ENCODE results near the gene MEAF6. TPM values are rescaled to one million over a fixed set of nuclear protein-coding genes. Genes with fewer than 3 reads are reported as not detected.
"Not testable (repeated sequence)": the region's sequence is repeated elsewhere in the genome, so short reads cannot be mapped to it uniquely, and the experiment has no call there.

The MEAF6 gene
- 10 to 100 TPM; 53.1 to 56.8 TPM for total RNA-seq

DNA sequence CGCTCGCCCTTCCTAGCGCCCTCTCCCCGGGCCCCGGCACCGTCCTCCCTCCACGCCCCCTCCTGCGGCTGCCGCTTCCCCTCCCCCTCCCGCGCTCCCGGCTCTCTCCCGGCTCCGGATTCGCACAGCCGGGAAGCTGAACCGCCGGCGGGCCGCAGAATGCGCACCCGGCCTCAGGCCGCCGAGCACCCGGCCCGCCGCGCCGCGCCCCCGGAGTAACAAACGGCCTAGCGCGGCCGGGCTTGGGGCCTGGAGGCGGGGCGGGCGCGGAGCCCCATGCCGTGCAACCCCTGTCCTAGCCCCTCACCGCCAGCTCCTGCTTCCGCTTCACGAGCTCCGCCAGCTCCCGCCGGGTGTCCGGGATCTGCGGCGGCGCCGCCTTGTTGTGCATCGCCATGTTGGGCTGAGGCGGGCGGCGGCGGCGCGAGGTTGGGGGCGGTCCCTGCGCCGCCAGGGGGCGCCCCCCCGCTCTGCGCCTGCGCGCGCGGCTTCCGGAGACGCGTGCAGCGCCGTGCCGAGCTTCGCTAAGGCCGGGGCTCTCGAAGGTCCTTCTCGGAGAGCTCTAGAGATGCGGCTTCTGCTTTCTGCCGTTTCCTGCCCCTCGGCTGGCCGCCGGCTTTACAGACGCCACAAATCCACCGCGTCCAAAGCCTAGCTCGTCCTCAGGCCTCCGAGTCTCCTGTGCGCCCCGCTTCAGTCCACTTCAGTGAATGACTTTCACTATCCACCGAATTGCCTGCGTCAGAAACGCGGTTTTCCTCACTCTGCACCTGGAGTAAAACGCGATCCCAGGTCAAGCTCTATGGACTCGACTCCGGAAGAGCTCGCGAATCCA, at the start of gene MEAF6:
Gene MEAF6 (minus strand): TSS at position 417 of the 835 bp plus-strand sequence. CDS start 20 bp downstream, at position 397.
- Mint-ChIP-seq H3K27ac (peak within 1 kb of the TSS; percentile 97), H3K9me3 (no peaks in the 10 kb centered on the region), H3K4me1 (peaks cover 28% of the 10 kb centered on the region), H3K4me3 (peak within 1 kb of the TSS; percentile 75), H3K27me3 (no peaks in the 10 kb centered on the region), H3K36me3 (ENCODE audit: low read depth) (peaks cover 50% of the 10 kb centered on the region)
- peak; percentile 91 for ATAC-seq (replicated peaks)

DNA sequence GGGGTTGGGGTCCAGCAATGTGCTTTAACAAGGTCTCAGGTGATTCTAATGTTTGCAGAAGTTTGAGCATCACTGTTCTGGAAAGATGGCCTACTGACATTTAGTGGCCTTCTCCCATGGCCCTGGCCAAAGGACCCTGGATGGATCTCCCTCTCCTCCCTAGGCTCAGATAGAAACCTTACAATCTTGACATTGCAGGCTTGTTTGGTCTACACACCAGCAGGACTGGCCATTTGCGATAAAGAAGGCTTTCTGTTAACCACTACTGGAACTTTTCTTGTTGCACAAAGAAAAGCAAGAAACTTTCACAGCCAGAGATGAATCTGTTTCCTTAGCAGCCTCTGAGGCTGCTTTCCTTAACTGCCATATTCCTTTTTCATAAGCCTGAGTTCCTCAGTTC, 48.4 kb upstream of the MEAF6 start:
- H3K4me1 Mint-ChIP-seq, result peaks cover 8% of the 10 kb centered on the region
- no peaks in the 10 kb centered on the region for H3K9me3 Mint-ChIP-seq
- H3K27me3 Mint-ChIP-seq, result no peaks in the 10 kb centered on the region
- H3K36me3 Mint-ChIP-seq (ENCODE audit: low read depth), result peaks cover 43% of the 10 kb centered on the region
- no peak overlapping the region for H3K4me3 Mint-ChIP-seq
- no peak for ATAC-seq (replicated peaks)
- no peak overlapping the region for H3K27ac Mint-ChIP-seq

DNA sequence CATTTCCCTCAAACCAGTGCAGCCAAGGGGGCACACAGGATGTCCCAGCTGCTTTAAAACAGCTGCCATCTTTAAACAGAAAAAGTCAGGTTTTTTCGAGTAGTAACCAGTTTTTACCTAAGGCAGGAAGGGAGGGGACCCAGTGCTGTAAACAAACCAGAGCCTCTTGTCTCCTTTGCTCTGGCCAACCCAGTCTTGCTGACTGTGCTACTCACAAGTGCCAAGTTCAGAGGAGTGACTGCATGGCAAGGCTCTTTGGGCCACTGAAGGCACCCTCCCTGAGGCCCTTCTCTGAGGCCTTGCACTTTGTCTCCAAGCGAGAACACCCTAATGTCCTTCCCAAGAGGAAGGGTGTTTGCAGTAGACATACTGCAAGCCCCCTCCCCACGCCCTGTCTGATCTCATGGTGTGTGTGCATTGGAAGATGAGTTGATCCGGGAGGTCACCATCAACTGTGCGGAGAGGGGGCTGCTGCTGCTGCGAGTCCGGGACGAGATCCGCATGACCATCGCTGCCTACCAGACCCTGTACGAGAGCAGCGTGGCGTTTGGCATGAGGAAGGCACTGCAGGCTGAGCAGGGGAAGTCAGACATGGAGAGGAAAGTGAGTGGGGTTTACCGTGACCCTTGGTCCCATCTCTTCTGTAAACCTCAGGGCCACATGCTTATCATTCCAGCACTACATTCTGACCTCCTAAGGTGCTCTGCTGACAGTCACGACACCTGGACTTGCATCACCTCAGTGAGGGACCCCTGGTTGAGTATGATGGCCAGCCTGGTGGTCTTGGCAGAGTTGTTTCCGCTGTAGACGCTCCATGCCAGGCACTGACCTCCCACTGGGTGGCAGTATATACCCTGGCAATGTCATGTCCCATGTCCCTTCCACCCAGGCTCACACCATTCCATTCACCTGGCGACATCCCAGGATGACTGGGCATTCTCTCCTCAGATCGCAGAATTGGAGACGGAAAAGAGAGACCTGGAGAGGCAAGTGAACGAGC, 46.9 kb upstream of the MEAF6 start:
- peak overlapping the region; percentile 15 for H3K27ac Mint-ChIP-seq
- no peaks in the 10 kb centered on the region for H3K9me3 Mint-ChIP-seq
- no peaks in the 10 kb centered on the region for H3K27me3 Mint-ChIP-seq
- H3K36me3 Mint-ChIP-seq (ENCODE audit: low read depth), result peaks cover 28% of the 10 kb centered on the region
- ATAC-seq (replicated peaks), result peak; percentile 58
- H3K4me1 Mint-ChIP-seq, result peaks cover 10% of the 10 kb centered on the region
- H3K4me3 Mint-ChIP-seq, result no peak overlapping the region

DNA sequence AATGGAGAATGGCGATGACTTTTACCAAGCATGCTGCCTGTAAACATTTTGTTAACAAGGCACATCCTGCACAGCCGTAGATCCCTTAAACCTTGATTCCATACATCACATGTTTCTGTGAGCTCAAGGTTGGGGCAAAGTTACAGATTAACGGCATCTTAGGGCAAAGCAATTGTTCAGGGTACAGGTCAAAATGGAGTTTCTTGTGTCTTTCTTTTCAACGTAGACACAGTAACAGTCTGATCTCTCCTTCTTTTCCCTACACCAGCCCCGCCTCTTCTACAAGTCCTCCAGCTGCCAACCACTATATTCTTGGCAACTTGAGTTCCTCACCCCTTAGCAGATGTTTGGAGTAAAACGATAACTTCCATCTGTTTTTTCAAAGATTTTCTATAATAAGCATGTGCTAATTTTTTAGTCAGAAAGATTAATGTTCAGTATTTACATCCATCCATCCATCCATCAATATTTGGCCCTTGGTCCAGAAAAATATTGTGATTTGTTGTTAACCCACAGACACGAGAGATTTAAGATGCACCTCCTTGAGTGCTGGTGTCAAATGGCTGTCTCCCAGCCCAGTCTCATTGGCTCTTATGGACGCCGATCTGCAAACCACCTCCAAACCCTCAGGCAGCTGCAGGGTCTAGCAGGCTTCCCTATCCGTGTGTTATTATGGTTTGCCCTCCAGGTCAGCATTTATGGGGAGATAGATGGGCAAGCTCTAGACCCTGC, 46.0 kb upstream of the MEAF6 start:
- Mint-ChIP-seq H3K4me1 (peaks cover 10% of the 10 kb centered on the region), H3K27me3 (no peaks in the 10 kb centered on the region), H3K4me3 (no peak overlapping the region), H3K9me3 (no peaks in the 10 kb centered on the region), H3K27ac (no peak overlapping the region), H3K36me3 (ENCODE audit: low read depth) (peaks cover 19% of the 10 kb centered on the region)
- no peak for ATAC-seq (replicated peaks)

DNA sequence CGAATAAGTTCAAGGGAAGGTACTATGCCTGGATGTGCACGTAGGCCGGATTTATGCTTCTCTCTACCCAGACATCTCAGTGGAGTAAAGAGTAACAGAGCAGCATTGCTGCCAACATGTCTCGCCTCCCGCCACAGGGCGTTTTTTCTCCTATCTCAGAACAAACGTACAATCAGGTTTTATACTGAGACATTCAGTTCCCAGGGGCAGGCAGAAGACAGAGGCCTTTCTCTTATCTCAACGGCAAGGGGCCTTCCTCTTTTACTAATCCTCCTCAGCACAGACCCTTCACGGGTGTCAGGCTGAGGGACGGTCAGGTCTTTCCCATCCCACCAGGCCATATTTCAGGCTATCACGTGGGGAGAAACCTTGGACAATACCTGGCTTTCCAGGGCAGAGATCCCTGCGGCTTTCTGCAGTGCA, 45.4 kb upstream of the MEAF6 start:
- ATAC-seq (replicated peaks); H3K27ac Mint-ChIP-seq; H3K9me3 Mint-ChIP-seq; H3K4me1 Mint-ChIP-seq; H3K4me3 Mint-ChIP-seq; H3K27me3 Mint-ChIP-seq: not testable (repeated sequence)
- peaks cover 13% of the 10 kb centered on the region for H3K36me3 Mint-ChIP-seq (ENCODE audit: low read depth)

DNA sequence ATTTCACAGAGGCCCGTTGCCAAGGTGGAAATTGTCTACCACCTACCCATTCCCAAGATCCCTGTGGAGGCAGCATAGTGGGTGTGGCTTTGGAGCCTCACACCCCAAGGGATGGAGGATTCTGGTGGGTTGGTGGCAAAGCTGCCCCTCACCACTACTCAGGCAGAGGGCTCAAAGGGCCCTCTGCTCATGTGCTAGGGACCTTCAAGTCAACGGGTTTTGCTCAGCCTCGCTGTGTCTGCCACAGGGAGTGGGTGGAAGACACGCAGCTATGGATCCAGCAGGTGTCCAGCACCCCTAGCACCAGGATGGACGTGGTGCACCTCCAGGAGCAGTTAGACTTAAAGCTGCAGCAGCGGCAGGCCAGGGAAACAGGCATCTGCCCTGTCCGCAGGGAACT, 44.5 kb upstream of the MEAF6 start:
- no peak for ATAC-seq (replicated peaks)
- Mint-ChIP-seq H3K36me3 (ENCODE audit: low read depth) (peaks cover 9% of the 10 kb centered on the region), H3K9me3 (no peaks in the 10 kb centered on the region), H3K27me3 (no peaks in the 10 kb centered on the region), H3K4me1 (peaks cover 12% of the 10 kb centered on the region), H3K27ac (no peak overlapping the region), H3K4me3 (no peak overlapping the region)

DNA sequence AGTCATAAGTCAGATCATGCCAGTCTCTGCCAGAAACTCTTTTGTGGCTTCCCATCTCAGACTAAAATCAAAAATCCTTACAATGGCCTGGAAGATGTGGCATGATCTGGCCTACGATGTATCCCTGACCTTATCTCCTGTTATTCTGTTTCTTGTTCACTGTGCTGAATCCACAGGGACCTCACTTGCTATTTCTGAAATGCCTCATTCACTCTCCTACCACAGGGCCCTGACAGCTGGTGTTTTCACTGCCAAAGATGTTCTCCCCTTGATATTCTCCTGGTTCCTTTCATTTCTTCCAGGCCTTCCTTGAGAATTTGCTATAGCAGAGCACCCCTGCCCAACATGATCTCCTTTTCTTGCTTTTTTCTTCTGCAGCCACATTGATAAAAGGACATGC, 43.8 kb upstream of the MEAF6 start:
- Mint-ChIP-seq H3K4me3 (no peak overlapping the region), H3K36me3 (ENCODE audit: low read depth) (peaks cover 12% of the 10 kb centered on the region), H3K4me1 (peaks cover 14% of the 10 kb centered on the region), H3K9me3 (no peaks in the 10 kb centered on the region), H3K27ac (peak overlapping the region; percentile 13), H3K27me3 (no peaks in the 10 kb centered on the region)
- ATAC-seq (replicated peaks), result no peak

- Mint-ChIP-seq H3K27ac (peak overlapping the region; percentile 31), H3K4me1 (peaks cover 23% of the 10 kb centered on the region), H3K9me3 (no peaks in the 10 kb centered on the region), H3K27me3 (no peaks in the 10 kb centered on the region), H3K4me3 (no peak overlapping the region), H3K36me3 (ENCODE audit: low read depth) (peaks cover 22% of the 10 kb centered on the region)
- no peak for ATAC-seq (replicated peaks)
Observed at GRCh38 chr1:37557402-37557801, 42.8 kb upstream of the MEAF6 start.

- no peaks in the 10 kb centered on the region for H3K9me3 Mint-ChIP-seq
- peak within 1 kb of the TSS; percentile 31 for H3K27ac Mint-ChIP-seq
- ATAC-seq (replicated peaks), result no peak
- H3K4me1 Mint-ChIP-seq, result peaks cover 26% of the 10 kb centered on the region
- H3K36me3 Mint-ChIP-seq (ENCODE audit: low read depth), result peaks cover 25% of the 10 kb centered on the region
- no peak within 1 kb of the TSS for H3K4me3 Mint-ChIP-seq
- no peaks in the 10 kb centered on the region for H3K27me3 Mint-ChIP-seq
Observed at GRCh38 chr1:37556712-37557196, 42.2 kb upstream of the MEAF6 start, which contains the start of gene DNALI1. TSS of gene DNALI1 (plus strand) at chr1:37556940. CDS start at chr1:37556995, 55 bp downstream.

- peaks cover 49% of the 10 kb centered on the region for H3K36me3 Mint-ChIP-seq (ENCODE audit: low read depth)
- H3K4me1 Mint-ChIP-seq, result peaks cover 25% of the 10 kb centered on the region
- H3K27me3 Mint-ChIP-seq, result no peaks in the 10 kb centered on the region
- H3K4me3 Mint-ChIP-seq, result peak within 1 kb of the TSS; percentile 96
- no peaks in the 10 kb centered on the region for H3K9me3 Mint-ChIP-seq
- H3K27ac Mint-ChIP-seq, result peak within 1 kb of the TSS; percentile 98
- ATAC-seq (replicated peaks), result peak; percentile 100
Observed at GRCh38 chr1:37553927-37554808, 39.6 kb upstream of the MEAF6 start, which contains the start of gene SNIP1. TSS of gene SNIP1 (minus strand) at chr1:37554293. CDS start at chr1:37554229, 64 bp downstream.

DNA sequence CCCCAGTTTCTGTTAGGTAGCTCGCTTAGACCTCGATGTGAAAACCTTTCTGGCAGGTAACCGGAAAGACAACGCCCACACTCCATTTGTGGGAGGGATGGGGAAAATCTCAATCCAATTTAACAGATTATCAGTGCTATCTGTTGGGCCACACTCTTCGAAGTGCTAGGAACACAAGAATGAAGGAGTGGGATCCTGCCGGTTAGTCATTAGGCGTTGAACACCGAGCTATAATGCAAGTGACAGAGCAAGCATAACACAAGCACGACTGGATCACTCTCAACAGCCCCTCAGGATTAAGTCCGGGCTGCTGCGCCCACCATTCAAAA, 39.0 kb upstream of the MEAF6 start:
- H3K27me3 Mint-ChIP-seq, result no peaks in the 10 kb centered on the region
- H3K36me3 Mint-ChIP-seq (ENCODE audit: low read depth), result peaks cover 55% of the 10 kb centered on the region
- no peaks in the 10 kb centered on the region for H3K9me3 Mint-ChIP-seq
- H3K27ac Mint-ChIP-seq, result peak overlapping the region; percentile 98
- H3K4me1 Mint-ChIP-seq, result peaks cover 25% of the 10 kb centered on the region
- H3K4me3 Mint-ChIP-seq, result peak overlapping the region; percentile 96
- ATAC-seq (replicated peaks), result no peak

DNA sequence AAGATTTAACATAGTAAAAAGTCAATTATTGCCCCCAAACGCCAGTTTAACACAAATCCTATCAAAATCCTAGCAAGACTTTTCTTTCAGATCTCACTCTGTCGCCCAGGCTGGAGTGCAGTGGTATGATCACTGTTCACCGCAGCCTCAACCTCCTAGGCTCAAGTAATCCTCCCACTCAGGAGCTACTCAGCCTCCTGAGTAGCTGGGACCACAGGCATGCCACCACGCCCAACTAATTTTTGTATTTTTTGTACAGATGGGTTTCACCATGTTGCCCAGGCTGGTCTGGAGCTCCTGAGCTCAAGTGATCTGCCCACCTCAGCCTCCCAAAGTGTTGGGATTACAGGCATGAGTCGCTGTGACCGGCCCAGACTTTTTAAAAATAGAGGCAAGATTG, 34.8 kb upstream of the MEAF6 start:
- Mint-ChIP-seq H3K27me3 (no peaks in the 10 kb centered on the region), H3K27ac (peak overlapping the region; percentile 36), H3K9me3 (no peaks in the 10 kb centered on the region)

DNA sequence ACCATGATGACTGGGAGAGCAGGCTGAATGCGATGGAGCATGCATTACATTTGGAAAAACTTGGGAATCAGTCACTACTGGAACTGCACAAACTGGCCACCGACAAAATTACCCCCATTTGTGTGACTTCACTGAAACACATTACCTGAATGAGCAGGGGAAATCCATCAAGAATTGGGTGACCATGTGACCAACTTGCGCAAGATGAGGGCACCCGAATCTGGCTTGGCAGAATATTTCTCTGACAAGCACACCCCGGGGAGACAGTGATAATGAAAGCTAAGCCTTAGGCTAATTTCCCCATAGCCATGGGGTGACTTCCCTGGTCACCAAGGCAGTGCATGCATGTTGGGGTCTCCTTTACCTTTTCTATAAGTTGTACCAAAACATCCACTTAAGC, 30.5 kb upstream of the MEAF6 start:
- H3K4me1 Mint-ChIP-seq, result peaks cover 5% of the 10 kb centered on the region
- ATAC-seq (replicated peaks), result no peak
- peaks cover 96% of the 10 kb centered on the region for H3K36me3 Mint-ChIP-seq (ENCODE audit: low read depth)
- no peaks in the 10 kb centered on the region for H3K27me3 Mint-ChIP-seq
- no peak overlapping the region for H3K27ac Mint-ChIP-seq
- H3K4me3 Mint-ChIP-seq, result no peak overlapping the region
- H3K9me3 Mint-ChIP-seq, result no peaks in the 10 kb centered on the region

More for the DNA sequence above, 34.8 kb upstream of the MEAF6 start:
- ATAC-seq (replicated peaks), result no peak
- Mint-ChIP-seq H3K36me3 (ENCODE audit: low read depth) (peaks cover 95% of the 10 kb centered on the region), H3K4me3 (peak overlapping the region; percentile 7), H3K4me1 (peaks cover 24% of the 10 kb centered on the region)
